K562 (cell line): ENCODE measurements around the gene DLK2. TPM values are rescaled to one million over a fixed set of nuclear protein-coding genes. Genes with fewer than 3 reads are reported as not detected.

ENCODE experiments used
- ATAC-seq: fragments of 200-7000 bp; cut with Tn5 transposase; 3 replicates; pipeline ENCODE4 v1.9.1; 2020; ENCODE audit warnings: moderate library complexity
- BruUV-seq: library from RNA; stranded (reverse); fragments of 400-500 nt; replicated peaks from 2 replicates; lab custom pipeline; 2021; lab: Mats Ljungman, UMichigan
- CTCF ChIA-PET: fragments of 300-600 bp; formaldehyde crosslinking; extraction: SDS; loops from one replicate; lab custom pipeline; 2021; ENCODE audit warnings: low intra/inter-chr PET ratio; lab: Yijun Ruan, JAX
- POLR2A ChIA-PET: fragments of 300-600, 350-650 bp; sonication (Branson Sonifier 250); formaldehyde crosslinking; extraction: SDS; loops from one replicate; lab custom pipeline; 2021; ENCODE audit warnings: antibody characterized with exemption, inconsistent platforms; lab: Yijun Ruan, JAX
- DNase-seq, 4 experiments: peaks; one replicate each; pipeline versions ENCODE4 v3.0.0 to v3.0.0-alpha.2; 2011 to 2018; ENCODE audit warnings: low spot score in 3 of 4, mixed read lengths in 3 of 4; ENCODE audit errors: extremely low read depth in 1 of 4
- FAIRE-seq: peaks from 2 replicates; lab custom pipeline; 2011; peaks lifted over from hg19 to GRCh38; lab: Jason Lieb, UNC
- H2AFZ ChIP-seq: 2 replicates; pipeline ENCODE4 v1.6.0; 2011; ENCODE audit warnings: low read depth, low read length, control low read depth, inconsistent platforms
- H3K27ac ChIP-seq: fragments of 200-600 bp; 3 replicates; pipeline ENCODE4 v1.8.0; 2011; ENCODE audit warnings: low read depth, mild to moderate bottlenecking, control low read depth, inconsistent platforms, low read length, moderate library complexity, mixed read lengths; ENCODE audit errors: extremely low read depth
- H3K27me3 ChIP-seq, 2 experiments: fragments of 300-600 bp in 1 of 2; 2 replicates in 1 of 2; 3 replicates in 1 of 2; pipeline versions ENCODE4 v1.6.0 to v1.8.0; 2011; ENCODE audit warnings: inconsistent platforms in 2 of 2, low read length in 2 of 2, mild to moderate bottlenecking in 1 of 2, mixed read lengths in 1 of 2, moderate library complexity in 1 of 2; ENCODE audit not compliant: control insufficient read depth in 2 of 2, insufficient read depth in 2 of 2
- H3K36me3 ChIP-seq: fragments of 300-600 bp; 3 replicates; pipeline ENCODE4 v1.8.0; 2011; ENCODE audit warnings: mild to moderate bottlenecking, low read length, inconsistent platforms; ENCODE audit not compliant: control insufficient read depth, insufficient read depth
- H3K4me1 ChIP-seq, 2 experiments: fragments of 200-600 bp in 1 of 2; replicated peaks in 1 of 2; 2 replicates in 1 of 2; 3 replicates in 1 of 2; pipeline versions ENCODE4 v1.5.1 to v1.8.0; 2011; ENCODE audit warnings: inconsistent platforms in 2 of 2, low read length in 2 of 2, mild to moderate bottlenecking in 1 of 2, mixed read lengths in 1 of 2, moderate library complexity in 1 of 2; ENCODE audit not compliant: control insufficient read depth in 2 of 2, insufficient read depth in 2 of 2
- H3K4me2 ChIP-seq: 2 replicates; pipeline ENCODE4 v1.6.1; 2011; ENCODE audit warnings: low read length, control low read depth, inconsistent platforms, mixed read lengths; ENCODE audit not compliant: insufficient read depth
- H3K4me3 ChIP-seq: fragments of 200-600 bp; sonication (generic), shearing (Covaris generic); 2 replicates; pipeline ENCODE4 v1.5.1; 2016; ENCODE audit warnings: control low read depth, inconsistent platforms
- H3K79me2 ChIP-seq: fragments of 200-600 bp; 3 replicates; pipeline ENCODE4 v1.8.0; 2011; ENCODE audit warnings: low read length, inconsistent platforms; ENCODE audit not compliant: control insufficient read depth, insufficient read depth
- H3K9ac ChIP-seq, 2 experiments: 2 replicates each; pipeline versions ENCODE4 v1.6.0 to v1.6.1; 2011; ENCODE audit warnings: low read depth in 2 of 2, low read length in 2 of 2, control low read depth in 1 of 2, inconsistent platforms in 1 of 2, mild to moderate bottlenecking in 1 of 2, mixed read lengths in 1 of 2; ENCODE audit not compliant: insufficient read depth in 1 of 2
- H3K9me1 ChIP-seq: one replicate; pipeline ENCODE4 v1.6.0; 2011; ENCODE audit warnings: inconsistent platforms, mild to moderate bottlenecking, low read length, moderate library complexity; ENCODE audit not compliant: control insufficient read depth, insufficient read depth
- H3K9me3 ChIP-seq: replicated peaks from 2 replicates; pipeline ENCODE4 v1.5.1; 2011; ENCODE audit warnings: low read depth, low read length, inconsistent platforms; ENCODE audit not compliant: control insufficient read depth, insufficient read depth
- H4K20me1 ChIP-seq: replicated peaks from 2 replicates; pipeline ENCODE4 v1.6.1; 2011; ENCODE audit warnings: low read length, inconsistent platforms, mixed read lengths; ENCODE audit not compliant: control insufficient read depth, insufficient read depth
- DPF2 ChIP-seq: fragments of 450-650 bp; IDR thresholded peaks from 2 replicates; pipeline ENCODE4 v1.6.1; 2016
- ELF4 ChIP-seq: fragments of 450-650 bp; formaldehyde crosslinking; IDR thresholded peaks from 2 replicates; pipeline ENCODE4 v1.4.0; 2022; ENCODE audit warnings: missing genetic modification characterization
- ERF ChIP-seq: fragments of 450-650 bp; formaldehyde crosslinking; IDR thresholded peaks from 2 replicates; pipeline ENCODE4 v1.4.0; 2020; ENCODE audit warnings: mild to moderate bottlenecking, mixed read lengths
- HDAC3 ChIP-seq: fragments of 450-650 bp; IDR thresholded peaks from 2 replicates; pipeline ENCODE4 v1.6.1; 2018; ENCODE audit warnings: borderline replicate concordance, mild to moderate bottlenecking, moderate library complexity; ENCODE audit not compliant: partially characterized antibody
- MXI1 ChIP-seq: IDR thresholded peaks from 2 replicates; pipeline ENCODE4 v1.6.1; 2011; ENCODE audit warnings: low read depth, mild to moderate bottlenecking, improper control_type of control experiment, low read length
- SIN3B ChIP-seq: fragments of 450-650 bp; IDR thresholded peaks from 2 replicates; pipeline ENCODE4 v1.6.1; 2017; ENCODE audit warnings: low read depth, mild to moderate bottlenecking, moderate library complexity
- TAF15 ChIP-seq: fragments of 200-400 bp; formaldehyde crosslinking; IDR thresholded peaks from 2 replicates; pipeline ENCODE4 v1.6.1; 2017; ENCODE audit warnings: mild to moderate bottlenecking, low read depth, low read length, moderate library complexity
- YY1 ChIP-seq, 3 experiments: IDR thresholded peaks; 2 replicates each; pipeline ENCODE4 v1.6.1; 2011; ENCODE audit warnings: low read length in 2 of 3, mild to moderate bottlenecking in 2 of 3, moderate library complexity in 2 of 3, borderline replicate concordance in 1 of 3, control low read depth in 1 of 3, low read depth in 1 of 3; ENCODE audit not compliant: insufficient read depth in 3 of 3, insufficient replicate concordance in 2 of 3, control insufficient read depth in 1 of 3, insufficient read length in 1 of 3; ENCODE audit errors: extremely low read depth in 1 of 3
- ZKSCAN1 ChIP-seq: fragments of 150-350 bp; IDR thresholded peaks from 2 replicates; pipeline ENCODE4 v1.6.1; 2016; ENCODE audit warnings: low read depth, low read length
- ZNF197 ChIP-seq: fragments of 200-800 bp; sonication (Bioruptor generic); IDR thresholded peaks from 2 replicates; pipeline ENCODE4 v1.6.1; 2016; ENCODE audit warnings: low read depth, missing genetic modification characterization, missing compliant biosample characterization
- ZNF232 ChIP-seq: sonication (generic); formaldehyde crosslinking; IDR thresholded peaks from 2 replicates; pipeline ENCODE4 v1.8.0; 2022; ENCODE audit warnings: mild to moderate bottlenecking, missing genetic modification reagents
- ZNF699 ChIP-seq: fragments of 250-450 bp; sonication (Bioruptor Pico); IDR thresholded peaks from 2 replicates; pipeline ENCODE4 v1.8.0; 2021; ENCODE audit warnings: mild to moderate bottlenecking, moderate library complexity; ENCODE audit not compliant: insufficient replicate concordance
- WGBS: fragments of 100-300 bp; shearing (Covaris generic); methylation state at CpG from one replicate; pipeline ENCODE4 v1.1.6; 2016; ENCODE audit warnings: low coverage, mixed read lengths; ENCODE audit not compliant: insufficient coverage; ENCODE audit errors: missing lambda C conversion rate; 5-methylcytosine and 5-hydroxymethylcytosine counted together
- in situ Hi-C: fragments of 300-500 bp; cut with MboI; formaldehyde crosslinking; loops from 4 replicates; pipeline ENCODE4 v1.15.0; 2018; ENCODE audit warnings: inconsistent platforms, mixed read lengths
- intact Hi-C: fragments of 100-400 bp; cut with micrococcal nuclease; formaldehyde crosslinking; loops from 2 replicates; pipeline ENCODE4 v1.14.2; 2022
- polyA plus RNA-seq, 8 experiments: library from polyadenylated mRNA; depleted of rRNA in 4 of 8; stranded (reverse) in 5 of 8; unstranded in 3 of 8; fragments of >200 nt; fragmentation: Nextera tagmentation in 2 of 8; fragmentation: Illumina TruSeq in 1 of 8; extraction: Ambion mirVana in 2 of 8; extraction: Trizol in 1 of 8; gene quantifications; 2 replicates each; pipeline versions ENCODE4 v1.2.1 to v1.2.3, GENCODE V29; 2011 to 2014; ENCODE audit warnings: inconsistent platforms in 1 of 8, missing spikeins in 1 of 8
- total RNA-seq, 7 experiments: library from RNA; depleted of rRNA in 6 of 7; stranded (reverse); fragments of >200 nt in 6 of 7; fragmentation: Illumina TruSeq in 2 of 7; extraction: Trizol in 2 of 7; gene quantifications; 2 replicates each; pipeline versions ENCODE4 v1.2.1 to v1.2.3, GENCODE V29; 2011 to 2021; ENCODE audit warnings: low replicate concordance in 1 of 7
- TF ChIP-seq, protein P1 (sequence below): fragments of 250-450 bp; sonication (Bioruptor Pico); IDR thresholded peaks from 2 replicates; pipeline ENCODE4 v1.4.0; 2020
- TF ChIP-seq, protein P2 (sequence below): fragments of 450-650 bp; IDR thresholded peaks from 2 replicates; pipeline ENCODE4 v1.7.0; 2016; ENCODE audit warnings: borderline replicate concordance

The DLK2 gene
- total and polyA plus RNA-seq, 9 of the 15 experiments (the other 6 are each of a cell fraction or from before 2014, with no cell fraction given): 0.11 to 0.53 (median 0.29) TPM; not detected in 3

DNA sequence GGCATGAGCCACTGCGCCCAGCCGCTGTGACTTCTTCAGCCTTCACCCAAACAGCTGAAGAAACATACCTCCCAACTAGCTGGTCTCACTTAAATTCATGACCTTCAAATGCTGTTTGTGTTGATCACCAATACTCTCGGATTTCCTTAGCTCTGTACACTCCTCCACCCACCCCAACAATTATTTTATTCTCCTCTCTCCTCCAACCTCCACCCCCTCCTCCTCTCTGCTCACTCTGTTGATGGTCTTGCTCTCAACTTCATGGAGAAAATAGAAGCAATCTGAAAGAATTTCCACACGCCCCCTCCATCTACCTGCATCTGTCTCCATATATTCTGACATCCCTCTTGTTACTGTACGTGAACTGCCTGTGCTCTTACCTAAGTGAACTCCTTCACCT is 6.6 kb upstream of the DLK2 start:
- TF ChIP-seq YY1 (IDR thresholded peaks at IDR 0.05; ENCODE audit: borderline replicate concordance in 1 of 3, control insufficient read depth in 1 of 3, extremely low read depth in 1 of 3, insufficient read depth in 3 of 3, insufficient read length in 1 of 3, insufficient replicate concordance in 2 of 3, low read depth in 1 of 3, low read length in 2 of 3): no peak
- TF ChIP-seq DPF2: no peak
- no peak for TF ChIP-seq HDAC3
- TF ChIP-seq ZNF232 (CRISPR knock-in tag): no peak
- no peak for TF ChIP-seq SIN3B
- no peak for TF ChIP-seq MXI1
- no peak for TF ChIP-seq ZNF699 (CRISPR knock-in tag)
- TF ChIP-seq ZKSCAN1: no peak
- TF ChIP-seq, protein P1, sequence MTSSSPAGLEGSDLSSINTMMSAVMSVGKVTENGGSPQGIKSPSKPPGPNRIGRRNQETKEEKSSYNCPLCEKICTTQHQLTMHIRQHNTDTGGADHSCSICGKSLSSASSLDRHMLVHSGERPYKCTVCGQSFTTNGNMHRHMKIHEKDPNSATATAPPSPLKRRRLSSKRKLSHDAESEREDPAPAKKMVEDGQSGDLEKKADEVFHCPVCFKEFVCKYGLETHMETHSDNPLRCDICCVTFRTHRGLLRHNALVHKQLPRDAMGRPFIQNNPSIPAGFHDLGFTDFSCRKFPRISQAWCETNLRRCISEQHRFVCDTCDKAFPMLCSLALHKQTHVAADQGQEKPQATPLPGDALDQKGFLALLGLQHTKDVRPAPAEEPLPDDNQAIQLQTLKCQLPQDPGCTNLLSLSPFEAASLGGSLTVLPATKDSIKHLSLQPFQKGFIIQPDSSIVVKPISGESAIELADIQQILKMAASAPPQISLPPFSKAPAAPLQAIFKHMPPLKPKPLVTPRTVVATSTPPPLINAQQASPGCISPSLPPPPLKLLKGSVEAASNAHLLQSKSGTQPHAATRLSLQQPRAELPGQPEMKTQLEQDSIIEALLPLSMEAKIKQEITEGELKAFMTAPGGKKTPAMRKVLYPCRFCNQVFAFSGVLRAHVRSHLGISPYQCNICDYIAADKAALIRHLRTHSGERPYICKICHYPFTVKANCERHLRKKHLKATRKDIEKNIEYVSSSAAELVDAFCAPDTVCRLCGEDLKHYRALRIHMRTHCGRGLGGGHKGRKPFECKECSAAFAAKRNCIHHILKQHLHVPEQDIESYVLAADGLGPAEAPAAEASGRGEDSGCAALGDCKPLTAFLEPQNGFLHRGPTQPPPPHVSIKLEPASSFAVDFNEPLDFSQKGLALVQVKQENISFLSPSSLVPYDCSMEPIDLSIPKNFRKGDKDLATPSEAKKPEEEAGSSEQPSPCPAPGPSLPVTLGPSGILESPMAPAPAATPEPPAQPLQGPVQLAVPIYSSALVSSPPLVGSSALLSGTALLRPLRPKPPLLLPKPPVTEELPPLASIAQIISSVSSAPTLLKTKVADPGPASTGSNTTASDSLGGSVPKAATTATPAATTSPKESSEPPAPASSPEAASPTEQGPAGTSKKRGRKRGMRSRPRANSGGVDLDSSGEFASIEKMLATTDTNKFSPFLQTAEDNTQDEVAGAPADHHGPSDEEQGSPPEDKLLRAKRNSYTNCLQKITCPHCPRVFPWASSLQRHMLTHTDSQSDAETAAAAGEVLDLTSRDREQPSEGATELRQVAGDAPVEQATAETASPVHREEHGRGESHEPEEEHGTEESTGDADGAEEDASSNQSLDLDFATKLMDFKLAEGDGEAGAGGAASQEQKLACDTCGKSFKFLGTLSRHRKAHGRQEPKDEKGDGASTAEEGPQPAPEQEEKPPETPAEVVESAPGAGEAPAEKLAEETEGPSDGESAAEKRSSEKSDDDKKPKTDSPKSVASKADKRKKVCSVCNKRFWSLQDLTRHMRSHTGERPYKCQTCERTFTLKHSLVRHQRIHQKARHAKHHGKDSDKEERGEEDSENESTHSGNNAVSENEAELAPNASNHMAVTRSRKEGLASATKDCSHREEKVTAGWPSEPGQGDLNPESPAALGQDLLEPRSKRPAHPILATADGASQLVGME (CRISPR knock-in tag): no peak
- TF ChIP-seq ERF: no peak
- TF ChIP-seq TAF15: no peak
- TF ChIP-seq, protein P2, sequence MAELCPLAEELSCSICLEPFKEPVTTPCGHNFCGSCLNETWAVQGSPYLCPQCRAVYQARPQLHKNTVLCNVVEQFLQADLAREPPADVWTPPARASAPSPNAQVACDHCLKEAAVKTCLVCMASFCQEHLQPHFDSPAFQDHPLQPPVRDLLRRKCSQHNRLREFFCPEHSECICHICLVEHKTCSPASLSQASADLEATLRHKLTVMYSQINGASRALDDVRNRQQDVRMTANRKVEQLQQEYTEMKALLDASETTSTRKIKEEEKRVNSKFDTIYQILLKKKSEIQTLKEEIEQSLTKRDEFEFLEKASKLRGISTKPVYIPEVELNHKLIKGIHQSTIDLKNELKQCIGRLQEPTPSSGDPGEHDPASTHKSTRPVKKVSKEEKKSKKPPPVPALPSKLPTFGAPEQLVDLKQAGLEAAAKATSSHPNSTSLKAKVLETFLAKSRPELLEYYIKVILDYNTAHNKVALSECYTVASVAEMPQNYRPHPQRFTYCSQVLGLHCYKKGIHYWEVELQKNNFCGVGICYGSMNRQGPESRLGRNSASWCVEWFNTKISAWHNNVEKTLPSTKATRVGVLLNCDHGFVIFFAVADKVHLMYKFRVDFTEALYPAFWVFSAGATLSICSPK: no peak
- no peak for TF ChIP-seq ZNF197
- TF ChIP-seq ELF4 (CRISPR knock-in tag): no peak
- intact Hi-C loops: no loop called here
- Histone ChIP-seq H3K79me2 (no peaks in the 10 kb centered on the region), H3K4me3 (no peak overlapping the region), H3K4me1 (no peaks in the 10 kb centered on the region), H4K20me1 (no peaks in the 10 kb centered on the region), H3K9me1 (no peaks in the 10 kb centered on the region), H2AFZ (no peak overlapping the region), H3K9ac (no peak overlapping the region), H3K36me3 (no peaks in the 10 kb centered on the region), H3K27me3 (peaks cover 11 to 15% of the 10 kb centered on the region in 2 experiments; a peak in 3 of 5 replicates), H3K4me2 (no peak overlapping the region), H3K9me3 (no peaks in the 10 kb centered on the region), H3K27ac (no peak overlapping the region)
- no peak for FAIRE-seq
- ChIA-PET POLR2A (interaction anchor here (0.6 to 0.7 kb wide), 2 partner anchors 9 to 17 kb away, joined by 3 read pairs; no protein-coding TSS in a partner anchor), CTCF (no interaction called here)
- BruUV-seq: no TSS peak
- WGBS: 7% methylated on average over 5 of the region's 5 CpGs
- in situ Hi-C loops: no loop called here
- ATAC-seq: peak; percentile 28; the same call in 1 of the 3 replicates
- no peak for DNase-seq
